ENCODE measurements around the gene IZUMO2.
"Not testable (repeated sequence)": the region's sequence is repeated elsewhere in the genome, so short reads cannot be mapped to it uniquely, and the experiment has no call there.

IZUMO2 gene

DNA sequence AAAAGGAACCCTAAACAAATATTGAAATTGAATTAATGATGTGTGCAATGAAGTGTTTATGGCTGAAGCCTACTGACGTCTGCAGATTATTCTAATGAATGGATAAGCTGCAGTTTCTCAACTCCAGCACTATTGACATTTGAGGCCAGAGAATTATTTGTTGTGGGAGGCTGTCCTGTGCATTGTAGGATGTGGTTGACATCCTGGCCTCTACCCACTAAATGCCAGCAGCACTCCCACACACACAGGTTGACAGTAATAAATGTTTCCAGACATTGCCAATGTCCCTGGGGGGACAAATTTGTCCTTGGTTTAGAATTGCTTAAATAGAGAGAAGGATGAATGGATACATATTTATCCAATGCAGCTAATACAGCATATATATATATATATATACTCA is 21.1 kb upstream of the IZUMO2 start:
- no peak for DNase-seq (ENCODE audit: low read depth)

DNA sequence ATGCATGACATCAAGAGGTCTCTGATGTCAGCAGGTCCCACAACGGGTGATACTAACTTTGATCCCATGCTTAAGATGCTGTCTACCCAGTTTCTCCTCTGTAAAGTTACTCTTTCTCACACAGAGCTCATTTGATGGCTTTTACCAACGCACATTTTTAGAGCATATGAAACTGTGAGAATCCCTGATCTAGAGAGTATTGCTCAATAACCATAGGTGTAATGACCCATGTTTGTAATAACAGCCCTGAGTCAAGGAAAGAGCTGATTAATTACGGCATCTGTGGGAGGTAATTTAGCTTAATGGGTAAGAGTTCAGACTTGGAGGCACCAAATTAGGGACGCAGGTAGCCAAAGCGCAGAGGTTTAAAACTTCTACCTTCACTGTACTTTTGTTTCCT is 18.0 kb upstream of the IZUMO2 start:
- DNase-seq (ENCODE audit: low read depth), result no peak

DNA sequence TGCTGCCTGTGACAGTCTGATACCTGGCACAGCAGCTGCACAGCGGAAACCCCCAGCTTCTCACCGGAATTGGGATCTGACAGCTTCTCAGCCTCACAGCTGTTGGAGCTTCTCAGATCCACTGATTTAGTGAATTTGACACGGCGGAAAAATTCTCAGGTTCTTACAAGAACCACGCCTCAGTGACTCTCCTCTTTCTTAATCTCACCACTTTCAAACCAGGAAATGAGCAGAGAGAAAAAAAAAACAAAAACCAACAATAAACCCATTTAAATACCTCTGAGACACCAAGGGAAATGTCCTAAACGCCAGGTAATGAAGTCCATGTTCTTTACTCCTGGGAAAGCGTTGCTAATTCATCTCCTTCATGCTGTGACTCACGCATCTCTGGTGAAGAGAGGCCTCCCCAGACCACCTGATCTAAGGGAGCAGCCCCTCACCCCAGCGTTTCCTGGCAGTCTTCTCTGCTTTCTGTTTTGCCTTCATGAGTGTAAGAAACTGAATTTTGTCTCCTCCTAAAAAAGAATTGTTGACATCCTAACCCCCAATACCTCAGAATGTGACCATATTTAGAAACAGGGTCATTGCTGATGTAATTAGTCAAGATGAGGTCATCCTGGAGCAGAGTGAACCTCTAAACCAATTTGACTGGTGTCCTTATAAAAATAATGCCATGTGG is 15.9 kb upstream of the IZUMO2 start:
- no peak for DNase-seq (ENCODE audit: low read depth)

GRCh38 chr19:50178320-50178719 is 15.2 kb upstream of the IZUMO2 start:
- DNase-seq (ENCODE audit: low read depth), result no peak

DNA sequence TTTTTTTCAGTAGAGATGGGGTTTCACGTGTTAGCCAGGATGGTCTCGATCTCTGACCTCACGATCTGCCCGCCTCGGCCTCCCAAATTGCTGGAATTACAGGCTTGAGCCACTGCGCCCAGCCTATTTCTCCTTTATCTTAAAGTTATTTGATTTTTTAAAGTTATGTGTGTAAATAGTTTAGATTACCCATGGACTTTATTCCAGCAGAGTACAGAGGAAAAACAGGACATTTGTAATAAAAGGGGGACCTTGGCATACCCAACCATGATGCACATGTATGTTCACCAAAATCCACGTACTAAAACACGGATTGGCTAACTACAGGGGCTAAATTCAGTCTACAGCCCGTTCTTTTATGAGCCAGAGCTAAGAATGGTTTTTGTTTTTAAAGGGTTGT is 13.7 kb upstream of the IZUMO2 start:
- no peak for DNase-seq (ENCODE audit: low read depth)

- DNase-seq (ENCODE audit: low read depth), result no peak
Observed at GRCh38 chr19:50175924-50176323, 12.8 kb upstream of the IZUMO2 start.

DNA sequence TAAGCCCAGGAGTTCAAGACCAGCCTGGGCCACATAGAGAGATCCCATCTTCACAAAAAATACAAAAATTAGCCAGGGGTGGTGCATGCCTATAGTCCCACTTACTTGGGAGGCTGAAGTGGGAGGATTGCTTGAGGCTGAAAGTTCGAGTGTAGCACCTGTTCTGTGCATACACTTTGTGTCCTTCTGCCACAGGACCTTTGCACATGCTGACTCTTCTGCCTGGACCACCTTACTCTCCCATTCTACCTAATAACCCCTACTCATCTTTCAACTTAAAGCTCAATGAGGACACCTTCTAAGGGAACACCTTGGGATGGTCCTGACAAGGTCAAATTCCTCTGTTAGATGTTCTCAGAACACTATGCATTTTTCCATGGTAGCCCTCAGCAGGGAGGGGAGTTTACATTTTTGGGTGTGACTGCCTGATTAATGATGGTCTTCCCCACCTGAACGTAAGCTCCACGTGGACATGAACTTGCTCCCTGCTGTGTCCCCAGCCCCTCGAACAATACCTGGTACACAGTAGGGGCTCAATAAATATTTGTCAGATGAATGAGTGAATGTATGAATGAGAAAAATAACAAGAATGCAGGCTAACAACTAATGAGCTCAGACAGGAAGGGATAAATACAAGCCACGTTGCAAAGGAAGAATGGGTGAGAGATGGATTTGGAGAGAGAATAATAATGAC is 11.2 kb upstream of the IZUMO2 start:
- DNase-seq (ENCODE audit: low read depth), result no peak

- no peak for DNase-seq (ENCODE audit: low read depth)
Observed at GRCh38 chr19:50173127-50173526, 10.0 kb upstream of the IZUMO2 start.

GRCh38 chr19:50172726-50173125 is 9.6 kb upstream of the IZUMO2 start:
- no peak for DNase-seq (ENCODE audit: low read depth)

DNA sequence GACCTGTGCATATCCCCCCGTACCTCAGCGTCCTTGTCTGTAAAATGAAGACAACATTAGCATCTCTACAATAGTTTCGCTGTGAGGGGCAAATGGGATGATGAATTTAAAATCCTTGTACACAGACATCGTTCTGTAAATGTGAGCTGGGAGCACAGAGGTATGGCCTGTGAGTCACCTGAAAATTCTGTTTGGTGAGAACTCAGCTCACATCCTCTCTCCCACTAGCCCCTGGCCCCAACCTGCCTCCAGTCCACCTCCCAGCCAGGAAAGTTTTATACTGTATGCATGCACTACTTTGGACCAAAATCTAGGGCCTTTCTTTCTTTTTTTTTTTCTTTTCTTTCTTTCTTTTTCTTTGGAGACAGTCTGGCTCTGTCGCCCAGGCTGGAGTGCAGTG is 8.7 kb upstream of the IZUMO2 start:
- DNase-seq (ENCODE audit: low read depth), result no peak

DNA sequence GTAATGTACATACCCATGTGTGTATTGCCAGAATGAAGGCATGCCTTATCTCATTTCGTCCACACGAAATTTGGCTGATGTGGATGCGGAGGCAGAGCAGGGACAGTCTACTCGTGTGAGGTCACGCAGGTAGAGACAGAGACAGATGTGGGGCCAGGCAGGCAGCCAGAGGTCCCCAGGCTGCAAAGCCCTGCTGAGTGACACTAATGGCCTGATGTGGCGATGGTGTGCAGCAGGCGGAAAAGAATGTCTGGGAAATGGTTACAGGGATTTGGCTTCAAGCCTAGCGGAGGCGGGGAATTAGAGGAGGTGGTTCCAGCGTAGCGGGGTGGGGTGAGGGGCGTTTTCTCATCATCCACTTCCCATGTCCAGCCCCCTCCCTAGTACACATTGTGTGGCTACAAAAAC is 4.2 kb upstream of the IZUMO2 start:
- DNase-seq (ENCODE audit: low read depth), result no peak

GRCh38 chr19:50159078-50159477 is 4.0 kb downstream of the IZUMO2 start:
- DNase-seq (ENCODE audit: low read depth), result no peak

GRCh38 chr19:50158577-50158976 is 4.5 kb downstream of the IZUMO2 start:
- no peak for DNase-seq (ENCODE audit: low read depth)

DNA sequence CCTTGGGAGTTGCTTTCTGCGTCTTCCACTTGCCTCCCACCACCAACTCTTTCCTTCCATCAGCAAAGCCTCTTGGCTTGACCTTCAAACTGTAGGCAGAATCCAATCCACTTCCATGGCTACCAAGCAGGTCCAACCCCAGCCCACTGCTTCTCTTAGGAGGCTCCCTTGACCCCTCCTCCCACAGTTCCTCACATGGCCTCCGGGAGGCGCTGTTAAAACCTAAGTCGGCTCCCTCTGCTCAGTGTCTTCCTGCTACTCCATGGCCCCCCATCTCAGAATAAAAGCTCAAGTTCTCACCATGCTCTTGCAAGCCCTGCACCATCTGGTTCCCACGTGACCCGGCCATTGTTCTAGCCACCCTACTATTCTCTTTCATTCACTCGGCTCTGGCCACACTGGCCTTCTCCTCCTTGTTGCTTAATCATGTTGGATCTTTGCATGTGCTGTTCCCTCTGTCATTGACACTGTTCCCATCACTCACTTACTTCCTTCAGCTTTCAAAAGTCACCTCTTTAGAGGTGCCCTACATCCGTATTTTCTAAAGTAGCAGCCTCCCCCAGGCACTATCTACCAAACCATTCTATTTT is 7.5 kb downstream of the IZUMO2 start:
- DNase-seq (ENCODE audit: low read depth), result no peak

- no peak for DNase-seq (ENCODE audit: low read depth)
Observed at GRCh38 chr19:50154529-50154928, 8.6 kb downstream of the IZUMO2 start.

DNA sequence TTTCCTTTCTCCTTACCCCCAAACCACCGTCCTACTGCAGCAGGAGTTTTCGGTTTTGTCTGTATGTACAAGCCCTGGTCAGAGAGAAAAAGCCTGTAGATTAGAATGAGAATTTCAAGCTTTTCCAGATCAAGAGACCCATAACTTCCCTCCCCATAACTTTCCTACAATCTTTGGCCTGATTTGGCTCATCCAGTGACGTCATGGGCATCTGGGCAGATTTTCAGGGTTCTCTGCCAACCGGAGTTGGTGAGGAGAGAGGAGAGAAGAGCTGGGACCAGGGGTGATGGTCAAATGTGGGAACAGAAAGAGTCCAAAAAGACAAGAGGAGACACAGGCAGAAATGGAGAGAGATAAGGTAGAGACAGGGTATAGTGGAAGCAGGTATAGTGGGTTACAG is 10.5 kb downstream of the IZUMO2 start:
- no peak for DNase-seq (ENCODE audit: low read depth)

DNA sequence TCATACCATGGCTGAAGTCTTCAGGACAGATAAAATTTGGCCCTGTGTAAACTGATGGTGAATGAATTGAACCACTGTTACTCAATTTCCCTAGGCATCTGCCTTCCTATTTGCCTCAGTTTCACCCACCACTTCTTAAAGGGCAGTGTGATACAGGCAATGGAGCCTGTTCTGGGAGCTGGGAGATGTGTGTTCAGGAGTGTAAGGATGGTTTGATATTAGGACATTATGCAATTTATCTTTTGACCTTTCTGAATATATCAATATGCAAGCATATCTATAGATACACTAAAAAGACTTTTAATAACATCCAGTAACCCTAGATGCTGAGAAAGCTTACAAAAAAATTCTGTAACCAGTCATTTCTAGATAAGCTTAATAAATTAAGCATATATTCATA is 14.6 kb downstream of the IZUMO2 start:
- DNase-seq (ENCODE audit: low read depth), result no peak

DNA sequence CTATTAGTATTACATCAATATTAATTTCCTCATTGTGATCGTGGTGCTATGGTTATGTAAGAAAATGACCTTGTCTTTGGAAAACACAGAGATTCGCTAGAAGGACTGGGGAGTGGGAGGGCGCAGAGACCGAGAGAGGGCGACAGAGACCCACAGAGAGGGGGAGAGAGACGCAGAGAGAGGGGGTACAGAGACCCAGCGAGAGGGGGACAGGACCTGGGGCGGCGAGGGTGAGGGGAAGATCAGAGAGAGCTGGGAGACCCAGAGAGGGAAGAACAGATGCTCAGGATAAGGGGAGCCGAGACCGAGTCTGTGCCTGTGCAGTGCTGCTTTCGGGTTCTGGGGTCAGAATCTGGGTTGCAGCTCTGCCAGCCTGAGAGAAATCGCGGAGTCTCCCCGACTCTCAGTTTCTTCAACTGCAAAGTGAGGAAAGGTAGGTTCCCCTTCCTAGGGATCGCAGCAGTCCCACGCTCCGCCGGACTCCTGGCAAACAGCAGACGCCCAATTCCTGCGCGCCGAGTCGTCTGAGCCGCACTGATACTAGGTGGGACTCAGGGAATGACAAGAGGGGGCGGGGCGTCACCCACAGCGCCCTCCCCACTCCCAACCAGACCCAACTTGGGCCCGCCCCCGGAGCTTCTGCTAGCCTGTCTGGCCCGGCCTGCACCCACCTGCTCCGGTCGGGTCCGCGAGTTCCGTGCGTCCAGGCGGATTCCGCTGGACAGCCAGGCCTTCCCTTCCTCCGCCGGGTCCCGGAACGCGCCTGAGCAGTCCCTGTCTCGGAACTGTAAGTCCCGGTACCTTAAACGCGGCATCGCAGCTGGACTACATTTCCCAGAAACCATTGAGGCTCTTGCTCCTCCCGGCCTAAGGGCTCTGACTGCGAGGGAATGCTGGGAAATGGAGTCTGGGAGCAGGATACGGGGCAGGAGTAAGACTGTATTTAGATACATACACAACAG is 15.3 kb downstream of the IZUMO2 start:
- peak; percentile 80 for DNase-seq (ENCODE audit: low read depth)

GRCh38 chr19:50141921-50142320 is 21.2 kb downstream of the IZUMO2 start:
- not testable (repeated sequence) for DNase-seq (ENCODE audit: low read depth)

GRCh38 chr19:50140118-50140845 is 22.8 kb downstream of the IZUMO2 start:
- not testable (repeated sequence) for DNase-seq (ENCODE audit: low read depth)

DNA sequence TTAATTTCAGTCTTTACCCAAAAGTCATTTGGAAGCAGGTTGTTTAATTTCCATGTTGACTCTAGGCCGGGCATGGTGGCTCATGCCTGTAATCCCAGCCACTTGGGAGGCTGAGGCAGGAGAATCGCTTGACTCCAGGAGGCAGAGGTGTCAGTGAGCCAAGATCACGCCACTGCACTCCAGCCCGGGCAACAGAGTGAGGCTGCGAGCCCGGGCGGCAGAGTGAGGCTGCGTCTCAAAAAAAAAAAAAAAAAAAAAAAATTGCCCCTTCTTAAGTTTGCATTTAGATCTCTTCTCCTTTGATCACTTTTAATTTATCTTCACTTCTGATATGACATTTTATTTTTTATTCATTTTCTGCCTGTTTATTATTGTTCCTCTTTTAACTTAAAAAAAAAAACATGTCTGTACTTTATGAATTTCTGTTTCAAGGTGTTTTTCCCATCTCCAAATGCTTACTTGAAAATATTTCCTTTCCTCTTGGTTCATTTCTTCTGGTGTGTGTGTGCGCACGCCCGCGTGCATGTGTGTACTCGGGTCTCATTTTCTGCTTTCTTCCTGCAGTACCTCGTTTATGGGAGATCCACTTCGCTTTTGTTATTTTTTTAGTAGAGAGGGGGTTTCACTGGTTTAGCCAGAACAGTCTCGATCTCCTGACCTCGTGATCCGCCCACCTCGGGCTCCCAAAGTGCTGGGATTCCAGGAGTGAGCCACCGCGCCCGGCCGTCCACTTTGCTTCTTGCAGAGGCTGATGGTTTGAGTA is 26.3 kb downstream of the IZUMO2 start:
- DNase-seq (ENCODE audit: low read depth), result not testable (repeated sequence)

Measured in EH (cell line).